ENCODE measurements around the gene CDC42BPA.

GRCh38 chr1:227120826-227121225 is 197.5 kb downstream of the CDC42BPA start:
- no peak for TF ChIP-seq CTCF (IDR thresholded peaks at IDR 0.05)
- TF ChIP-seq POLR2A (IDR thresholded peaks at IDR 0.05) = no peak
